ENCODE data around the gene SRSF6. TPM values are rescaled to one million over a fixed set of nuclear protein-coding genes. Genes with fewer than 3 reads are reported as not detected.

SRSF6 gene
- total and polyA plus RNA-seq, 5 donors from 2014 or later: 41.0 to 269 (median 59.3) TPM

DNA sequence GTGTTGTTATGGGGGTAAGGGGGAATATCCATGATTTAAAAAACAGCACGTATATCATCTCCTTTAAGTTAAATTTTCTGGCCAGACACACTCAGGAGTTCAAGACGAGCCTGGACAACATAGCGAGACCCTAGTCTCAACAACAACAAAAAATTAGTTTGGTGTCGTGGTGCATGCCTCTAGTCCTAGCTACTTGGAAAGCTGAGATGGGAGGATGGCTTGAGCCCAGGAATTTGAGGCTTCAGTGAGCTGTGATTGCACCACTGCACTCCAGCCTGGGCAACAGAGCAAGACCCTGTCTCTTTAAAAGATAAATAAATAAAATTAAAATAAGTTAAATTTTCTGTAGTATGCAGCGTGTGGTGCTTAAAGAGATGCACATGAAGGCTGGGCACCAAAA is 31.5 kb upstream of the SRSF6 start:
- H3K36me3 ChIP-seq (ENCODE audit: control insufficient read depth, insufficient read depth, low read length): no peaks in the 10 kb centered on the region
- no peaks in the 10 kb centered on the region for H3K27me3 ChIP-seq (ENCODE audit: control insufficient read depth, insufficient read depth, low read length)
- no peaks in the 10 kb centered on the region for H3K4me1 ChIP-seq (ENCODE audit: control insufficient read depth, insufficient read depth, low read length, poor library complexity, severe bottlenecking)
- no peak for DNase-seq
- no peak overlapping the region for H3K27ac ChIP-seq (ENCODE audit: insufficient read depth, low read length, poor library complexity, severe bottlenecking)
- Mint-ChIP-seq H3K36me3 (no peaks in the 10 kb centered on the region), H3K9me3 (peaks cover 0 to 2% (median 0%) of the 10 kb centered on the region in 7 donors), H3K27ac (no peak overlapping the region), H3K4me3 (no peak overlapping the region), H3K27me3 (peaks cover 19% of the 10 kb centered on the region), H3K4me1 (peaks cover 0 to 2% (median 0%) of the 10 kb centered on the region in 4 donors)
- H3K9me3 ChIP-seq (ENCODE audit: control insufficient read depth in 2 of 2, low read length in 2 of 2): no peaks in the 10 kb centered on the region
- H3K4me3 ChIP-seq (ENCODE audit: low read depth, low read length): no peak overlapping the region
- ATAC-seq (ENCODE audit: low read depth in 2 of 2): no peak

DNA sequence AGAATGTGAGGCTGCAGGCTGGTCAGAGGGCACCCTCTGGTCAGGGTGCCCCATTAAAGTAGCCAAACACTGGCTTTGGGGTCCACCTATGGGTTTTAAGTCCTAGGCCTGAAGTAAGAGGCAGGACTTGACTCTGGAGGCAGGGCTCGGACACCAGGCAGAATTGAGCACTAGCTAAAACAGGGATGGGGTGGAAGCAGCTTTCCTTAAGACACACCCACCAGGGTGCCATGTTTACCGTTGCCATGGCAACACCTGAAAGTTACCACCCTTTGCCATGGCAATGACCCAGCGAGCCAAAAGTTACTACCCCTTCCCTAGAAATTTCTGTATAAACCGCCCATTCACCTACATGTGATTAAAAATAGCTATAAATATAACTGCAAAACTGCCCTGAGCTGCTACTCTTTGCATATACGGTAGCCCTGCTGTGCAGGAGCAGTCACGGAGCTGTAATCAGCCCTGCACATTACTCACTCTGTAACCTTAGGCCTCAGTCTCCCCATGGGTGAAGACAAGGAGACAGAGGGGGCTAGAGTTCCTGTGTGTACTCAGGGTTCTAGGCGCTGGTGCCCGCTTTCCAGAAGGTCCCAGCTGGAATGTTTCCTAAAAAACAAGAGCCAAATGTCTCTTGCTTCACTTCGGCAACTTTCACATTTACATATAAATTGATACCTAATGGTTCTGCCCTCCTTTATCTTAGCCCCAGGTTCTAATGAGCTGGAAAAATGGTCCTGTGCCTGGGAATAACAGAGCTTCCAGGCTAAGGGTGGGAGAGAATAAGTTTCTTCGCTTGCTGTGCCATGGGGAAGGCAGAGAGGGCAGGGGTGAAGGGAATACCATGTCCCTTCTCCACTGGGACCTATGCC is 27.2 kb upstream of the SRSF6 start:
- H3K9me3 Mint-ChIP-seq: peaks cover 0 to 2% (median 0%) of the 10 kb centered on the region in 7 donors
- H3K4me3 ChIP-seq (ENCODE audit: low read depth, low read length): no peak overlapping the region
- H3K27me3 Mint-ChIP-seq: peaks cover 18% of the 10 kb centered on the region
- H3K27me3 ChIP-seq (ENCODE audit: control insufficient read depth, insufficient read depth, low read length): peaks cover 5% of the 10 kb centered on the region
- no peaks in the 10 kb centered on the region for H3K36me3 ChIP-seq (ENCODE audit: control insufficient read depth, insufficient read depth, low read length)
- H3K4me1 Mint-ChIP-seq: peaks cover 0 to 2% (median 0%) of the 10 kb centered on the region in 4 donors
- H3K27ac ChIP-seq (ENCODE audit: insufficient read depth, low read length, poor library complexity, severe bottlenecking): no peak overlapping the region
- no peak overlapping the region for H3K4me3 Mint-ChIP-seq
- H3K27ac Mint-ChIP-seq: no peak overlapping the region
- H3K36me3 Mint-ChIP-seq: no peaks in the 10 kb centered on the region
- no peaks in the 10 kb centered on the region for H3K9me3 ChIP-seq (ENCODE audit: control insufficient read depth in 2 of 2, low read length in 2 of 2)
- ATAC-seq (ENCODE audit: low read depth in 2 of 2): no peak
- no peak for DNase-seq
- H3K4me1 ChIP-seq (ENCODE audit: control insufficient read depth, insufficient read depth, low read length, poor library complexity, severe bottlenecking): no peaks in the 10 kb centered on the region

GRCh38 chr20:43431134-43431519 is 26.6 kb upstream of the SRSF6 start:
- H3K4me1 ChIP-seq (ENCODE audit: control insufficient read depth, insufficient read depth, low read length, poor library complexity, severe bottlenecking): no peaks in the 10 kb centered on the region
- peaks cover 21% of the 10 kb centered on the region for H3K27me3 Mint-ChIP-seq
- H3K4me3 ChIP-seq (ENCODE audit: low read depth, low read length): no peak overlapping the region
- H3K4me3 Mint-ChIP-seq: no peak overlapping the region
- H3K27ac ChIP-seq (ENCODE audit: insufficient read depth, low read length, poor library complexity, severe bottlenecking): no peak overlapping the region
- H3K9me3 ChIP-seq (ENCODE audit: control insufficient read depth in 2 of 2, low read length in 2 of 2): no peaks in the 10 kb centered on the region
- DNase-seq (no peak), ATAC-seq (ENCODE audit: low read depth in 2 of 2) (no peak)
- no peaks in the 10 kb centered on the region for H3K36me3 Mint-ChIP-seq
- H3K27ac Mint-ChIP-seq: no peak overlapping the region
- peaks cover 5% of the 10 kb centered on the region for H3K27me3 ChIP-seq (ENCODE audit: control insufficient read depth, insufficient read depth, low read length)
- peaks cover 0 to 2% (median 0%) of the 10 kb centered on the region in 4 donors for H3K4me1 Mint-ChIP-seq
- peaks cover 0 to 2% (median 0%) of the 10 kb centered on the region in 7 donors for H3K9me3 Mint-ChIP-seq
- no peaks in the 10 kb centered on the region for H3K36me3 ChIP-seq (ENCODE audit: control insufficient read depth, insufficient read depth, low read length)

GRCh38 chr20:43432498-43432897 is 25.2 kb upstream of the SRSF6 start:
- Mint-ChIP-seq H3K36me3 (no peaks in the 10 kb centered on the region), H3K27ac (no peak overlapping the region), H3K4me1 (peaks cover 0 to 6% (median under 1%) of the 10 kb centered on the region in 4 donors), H3K27me3 (peaks cover 21% of the 10 kb centered on the region), H3K4me3 (no peak overlapping the region), H3K9me3 (peaks cover 0 to 2% (median 0%) of the 10 kb centered on the region in 7 donors)
- H3K4me3 ChIP-seq (ENCODE audit: low read depth, low read length): no peak overlapping the region
- no peaks in the 10 kb centered on the region for H3K9me3 ChIP-seq (ENCODE audit: control insufficient read depth in 2 of 2, low read length in 2 of 2)
- no peak overlapping the region for H3K27ac ChIP-seq (ENCODE audit: insufficient read depth, low read length, poor library complexity, severe bottlenecking)
- peaks cover 5% of the 10 kb centered on the region for H3K27me3 ChIP-seq (ENCODE audit: control insufficient read depth, insufficient read depth, low read length)
- DNase-seq (no peak), ATAC-seq (ENCODE audit: low read depth in 2 of 2) (no peak)
- H3K36me3 ChIP-seq (ENCODE audit: control insufficient read depth, insufficient read depth, low read length): no peaks in the 10 kb centered on the region
- no peaks in the 10 kb centered on the region for H3K4me1 ChIP-seq (ENCODE audit: control insufficient read depth, insufficient read depth, low read length, poor library complexity, severe bottlenecking)

DNA sequence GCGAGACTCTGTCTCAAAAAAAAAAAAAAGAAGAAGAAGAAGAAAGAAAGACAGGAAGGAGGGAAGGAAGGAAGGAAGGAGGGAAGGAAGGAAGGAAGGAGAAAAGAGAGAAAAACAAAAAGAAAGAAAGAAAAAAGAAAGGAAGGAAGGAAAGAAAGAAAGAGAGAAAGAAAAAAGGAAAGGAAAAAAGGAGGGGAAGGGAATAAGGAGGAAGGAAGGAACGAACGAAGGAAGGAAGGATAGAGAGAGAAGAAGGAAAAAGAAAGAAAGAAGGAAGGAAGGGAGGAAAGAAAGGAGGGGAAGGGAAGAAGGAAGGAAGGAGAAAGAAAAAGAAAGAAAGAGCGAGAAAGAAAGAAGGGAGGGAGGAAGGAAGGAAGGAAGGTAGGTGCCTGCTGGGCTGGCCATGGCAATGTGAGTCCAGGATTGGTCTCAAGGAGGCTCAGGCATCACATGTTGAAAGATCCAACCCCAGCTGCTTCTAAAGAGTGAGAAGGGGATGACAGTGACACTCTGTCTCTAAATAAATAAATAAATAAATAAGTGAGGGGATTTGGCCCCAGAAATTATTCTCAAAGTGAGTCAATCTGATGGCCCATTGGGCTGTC is 24.3 kb upstream of the SRSF6 start:
- no peak for DNase-seq
- no peaks in the 10 kb centered on the region for H3K36me3 Mint-ChIP-seq
- no peak overlapping the region for H3K4me3 Mint-ChIP-seq
- Histone ChIP-seq H3K27me3 (ENCODE audit: control insufficient read depth, insufficient read depth, low read length) (peaks cover 5% of the 10 kb centered on the region), H3K4me1 (ENCODE audit: control insufficient read depth, insufficient read depth, low read length, poor library complexity, severe bottlenecking) (no peaks in the 10 kb centered on the region), H3K36me3 (ENCODE audit: control insufficient read depth, insufficient read depth, low read length) (no peaks in the 10 kb centered on the region), H3K27ac (ENCODE audit: insufficient read depth, low read length, poor library complexity, severe bottlenecking) (no peak overlapping the region), H3K4me3 (ENCODE audit: low read depth, low read length) (no peak overlapping the region), H3K9me3 (ENCODE audit: control insufficient read depth in 2 of 2, low read length in 2 of 2) (no peaks in the 10 kb centered on the region)
- no peak for ATAC-seq (ENCODE audit: low read depth in 2 of 2)
- H3K4me1 Mint-ChIP-seq: peaks cover 0 to 6% (median under 1%) of the 10 kb centered on the region in 4 donors
- no peak overlapping the region for H3K27ac Mint-ChIP-seq
- H3K27me3 Mint-ChIP-seq: peaks cover 21% of the 10 kb centered on the region
- H3K9me3 Mint-ChIP-seq: peaks cover 0 to 2% (median 0%) of the 10 kb centered on the region in 7 donors

DNA sequence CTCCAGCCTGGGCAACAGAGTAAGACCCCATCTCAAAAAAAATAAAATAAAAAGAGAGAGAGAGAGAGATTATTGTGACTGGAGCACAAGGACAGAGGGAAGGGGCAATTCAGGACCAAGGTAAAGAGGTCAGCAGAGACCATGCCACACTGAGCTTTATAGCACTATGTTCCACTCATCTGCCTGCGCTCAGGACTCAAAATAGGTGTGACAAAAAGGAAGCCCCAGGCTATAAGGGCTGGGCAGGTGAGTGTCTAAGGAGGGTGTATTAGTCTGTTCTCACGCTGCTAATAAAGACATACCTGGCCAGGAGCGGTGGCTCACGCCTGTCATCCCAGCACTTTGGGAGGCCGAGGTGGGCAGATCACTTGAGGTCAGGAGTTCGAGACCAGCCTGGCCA is 23.1 kb upstream of the SRSF6 start:
- no peak overlapping the region for H3K4me3 Mint-ChIP-seq
- Histone ChIP-seq H3K4me1 (ENCODE audit: control insufficient read depth, insufficient read depth, low read length, poor library complexity, severe bottlenecking) (no peaks in the 10 kb centered on the region), H3K36me3 (ENCODE audit: control insufficient read depth, insufficient read depth, low read length) (no peaks in the 10 kb centered on the region), H3K9me3 (ENCODE audit: control insufficient read depth in 2 of 2, low read length in 2 of 2) (no peaks in the 10 kb centered on the region), H3K4me3 (ENCODE audit: low read depth, low read length) (no peak overlapping the region), H3K27ac (ENCODE audit: insufficient read depth, low read length, poor library complexity, severe bottlenecking) (no peak overlapping the region), H3K27me3 (ENCODE audit: control insufficient read depth, insufficient read depth, low read length) (peaks cover 5% of the 10 kb centered on the region)
- H3K4me1 Mint-ChIP-seq: peaks cover 0 to 14% (median 10%) of the 10 kb centered on the region in 4 donors
- H3K9me3 Mint-ChIP-seq: peaks cover 0 to 2% (median 0%) of the 10 kb centered on the region in 7 donors
- peaks cover 17% of the 10 kb centered on the region for H3K27me3 Mint-ChIP-seq
- ATAC-seq (ENCODE audit: low read depth in 2 of 2) (no peak), DNase-seq (no peak)
- peaks cover 3% of the 10 kb centered on the region for H3K36me3 Mint-ChIP-seq
- no peak overlapping the region for H3K27ac Mint-ChIP-seq

DNA sequence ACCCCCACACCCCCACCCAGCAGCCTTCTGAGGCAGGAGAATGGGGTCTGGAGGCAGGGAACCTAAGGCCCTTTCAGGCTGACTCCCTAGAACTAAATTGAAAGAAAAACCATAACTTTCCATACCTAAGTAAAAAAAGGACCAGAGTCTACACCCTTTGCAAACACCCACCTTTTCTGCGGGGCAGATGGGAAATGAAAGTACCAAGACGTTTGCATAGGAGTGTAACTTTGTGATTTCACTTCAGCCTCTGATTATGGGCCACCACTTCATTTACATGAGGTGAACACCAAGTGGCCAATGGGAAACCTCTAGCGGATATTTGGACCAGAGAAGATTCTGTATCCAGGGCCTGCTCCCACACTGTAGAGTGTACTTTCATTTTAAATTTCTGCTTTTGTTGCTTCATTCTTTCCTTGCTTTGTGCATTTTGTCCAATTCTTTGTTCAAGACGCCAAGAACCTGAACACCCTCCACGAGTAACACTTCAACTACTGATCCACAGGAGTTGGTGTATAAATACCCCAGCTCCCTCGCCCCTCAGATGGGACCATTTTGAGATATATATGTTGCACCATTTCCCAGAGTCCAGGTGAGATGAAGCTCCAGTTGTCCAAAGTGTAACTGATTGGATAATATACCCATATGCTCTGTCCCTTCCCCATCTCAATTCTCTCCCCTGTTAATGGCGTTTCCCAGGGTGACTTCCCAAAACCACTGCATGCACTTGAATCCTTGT is 18.9 kb upstream of the SRSF6 start:
- H3K27ac Mint-ChIP-seq: peak overlapping the region in 1 of 3 donors; percentile 70
- Histone ChIP-seq H3K4me3 (ENCODE audit: low read depth, low read length) (no peak overlapping the region), H3K9me3 (ENCODE audit: control insufficient read depth in 2 of 2, low read length in 2 of 2) (no peaks in the 10 kb centered on the region), H3K27me3 (ENCODE audit: control insufficient read depth, insufficient read depth, low read length) (peaks cover 2% of the 10 kb centered on the region), H3K4me1 (ENCODE audit: control insufficient read depth, insufficient read depth, low read length, poor library complexity, severe bottlenecking) (no peaks in the 10 kb centered on the region), H3K27ac (ENCODE audit: insufficient read depth, low read length, poor library complexity, severe bottlenecking) (no peak overlapping the region), H3K36me3 (ENCODE audit: control insufficient read depth, insufficient read depth, low read length) (no peaks in the 10 kb centered on the region)
- DNase-seq (no peak), ATAC-seq (ENCODE audit: low read depth in 2 of 2) (no peak)
- peaks cover 0 to 2% (median 0%) of the 10 kb centered on the region in 7 donors for H3K9me3 Mint-ChIP-seq
- H3K4me1 Mint-ChIP-seq: peaks cover 0 to 23% (median 14%) of the 10 kb centered on the region in 4 donors
- H3K36me3 Mint-ChIP-seq: peaks cover 3% of the 10 kb centered on the region
- H3K27me3 Mint-ChIP-seq: peaks cover 10% of the 10 kb centered on the region
- peak overlapping the region in 2 of 4 donors; percentile 11 to 60 for H3K4me3 Mint-ChIP-seq

Data from CD4-positive, CD25-positive, alpha-beta regulatory T cell (primary cell).